Left lung (tissue), 10 donors: Measurements from ENCODE around the gene CRYL1. TPM values are rescaled to one million over a fixed set of nuclear protein-coding genes. Genes with fewer than 3 reads are reported as not detected.

Experiments used
- ATAC-seq: fragments of 200-7000 bp; cut with Tn5 transposase; one replicate; pipeline ENCODE4 v1.9.1; 2020; ENCODE audit warnings: moderate library complexity
- DNase-seq, 4 donors: peaks; one replicate each; pipeline ENCODE4 v3.0.0-alpha.2; 2013 to 2020
- H3K27ac ChIP-seq, 2 donors: fragments of 200-600 bp; sonication (generic) in 1 of 2; one replicate each; pipeline versions ENCODE4 v1.5.0 to v1.8.0; 2020 to 2021
- H3K27me3 ChIP-seq, 2 donors: fragments of 200-600 bp; sonication (generic) in 1 of 2; one replicate each; pipeline versions ENCODE4 v1.5.0 to v1.8.0; 2020 to 2021
- H3K36me3 ChIP-seq, 2 donors: fragments of 200-600 bp; sonication (generic) in 1 of 2; one replicate each; pipeline versions ENCODE4 v1.5.0 to v1.8.0; 2020 to 2021
- H3K4me1 ChIP-seq, 2 donors: fragments of 200-600 bp; one replicate each; pipeline ENCODE4 v1.8.0; 2021
- H3K4me3 ChIP-seq, 2 donors: fragments of 200-600 bp; sonication (generic) in 1 of 2; one replicate each; pipeline versions ENCODE4 v1.5.0 to v1.8.0; 2020 to 2021; ENCODE audit warnings: mild to moderate bottlenecking in 1 of 2
- H3K9me3 ChIP-seq, 2 donors: fragments of 200-600 bp; sonication (generic) in 1 of 2; one replicate each; pipeline versions ENCODE4 v1.5.0 to v1.8.0; 2020 to 2021
- intact Hi-C, 2 donors: fragments of 100-400 bp; cut with DNase I; formaldehyde crosslinking; loops; one replicate each; pipeline versions ENCODE4 v1.11.2 to v1.14.2; 2022
- microRNA-seq, 2 donors: library from miRNA; unstranded; fragments of <30 nt; microRNA quantifications; one replicate each; pipeline ENCODE4, GENCODE V29; 2019
- polyA plus RNA-seq, 6 donors: library from polyadenylated mRNA; unstranded; fragments of 120-200 nt; gene quantifications; one replicate each; pipeline ENCODE4 v1.2.1, GENCODE V29; 2013; ENCODE audit not compliant: insufficient read length in 6 of 6
- total RNA-seq, 2 donors: library from RNA; stranded (reverse); fragmentation: NEBNext Ultra II Directional; extraction: Animal tissue kit (Norgen Biotek cat#: 25700); gene quantifications; one replicate each; pipeline ENCODE4 v1.2.1, GENCODE V29; 2021
- TF ChIP-seq, protein P1 (sequence below), 2 donors: fragments of 200-600 bp; sonication (generic) in 1 of 2; IDR thresholded peaks; one replicate each; pipeline versions ENCODE4 v1.5.0 to v1.8.0; 2021; ENCODE audit warnings: antibody characterized with exemption in 2 of 2
- donor health status: DM: no; HTN: yes; CAD: no.
- donor health status: DM: no; HTN: no; CAD: no.

CRYL1 gene
- total and polyA plus RNA-seq, 8 donors = 15.5 to 31.8 (median 24.6) TPM

DNA sequence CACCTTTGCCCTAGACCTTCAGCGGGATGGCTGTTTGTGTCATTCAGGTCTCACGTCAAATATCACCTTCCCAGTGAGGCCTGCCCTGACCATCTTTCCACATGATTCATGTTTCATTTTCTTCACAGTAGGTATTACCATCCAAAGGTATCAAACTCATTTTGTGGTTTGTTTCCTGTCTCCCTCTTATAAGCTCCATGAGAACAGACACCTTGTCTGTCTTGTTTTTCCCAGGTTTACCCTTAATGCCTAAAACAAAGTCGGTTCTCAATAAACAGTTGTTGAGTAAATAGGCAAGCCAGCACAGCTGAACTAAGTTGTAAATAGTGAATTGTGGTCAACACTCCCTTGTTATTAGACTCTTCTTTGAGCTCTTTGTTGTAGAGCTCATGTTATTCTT is 170.9 kb downstream of the CRYL1 start:
- DNase-seq (no peak), ATAC-seq (no peak)

DNA sequence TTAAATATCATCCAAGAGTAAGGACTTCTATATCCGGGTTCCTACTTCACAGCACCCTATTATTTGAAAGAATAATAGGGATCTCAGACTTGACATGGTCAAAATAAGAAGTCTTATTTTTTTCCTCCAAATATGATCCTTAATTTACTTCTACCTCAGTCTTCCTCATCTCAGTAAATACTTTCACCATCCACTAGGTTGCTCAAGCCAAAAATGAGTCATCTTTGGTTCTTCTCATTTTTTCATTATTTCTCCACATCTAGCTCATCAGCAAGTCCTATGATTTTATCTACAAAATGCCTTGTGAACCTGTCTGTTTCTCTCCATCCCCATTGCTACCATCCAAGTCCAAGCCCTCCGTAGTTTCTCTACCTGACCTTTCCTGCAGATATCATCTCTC is 171.7 kb downstream of the CRYL1 start:
- Histone ChIP-seq H3K9me3 (no peaks in the 10 kb centered on the region), H3K27me3 (no peaks in the 10 kb centered on the region), H3K4me1 (peaks cover 10 to 33% of the 10 kb centered on the region in 2 donors), H3K27ac (no peak overlapping the region), H3K4me3 (no peak overlapping the region), H3K36me3 (no peaks in the 10 kb centered on the region)
- intact Hi-C loops = no loop called here
- DNase-seq = no peak
- TF ChIP-seq, protein P1, sequence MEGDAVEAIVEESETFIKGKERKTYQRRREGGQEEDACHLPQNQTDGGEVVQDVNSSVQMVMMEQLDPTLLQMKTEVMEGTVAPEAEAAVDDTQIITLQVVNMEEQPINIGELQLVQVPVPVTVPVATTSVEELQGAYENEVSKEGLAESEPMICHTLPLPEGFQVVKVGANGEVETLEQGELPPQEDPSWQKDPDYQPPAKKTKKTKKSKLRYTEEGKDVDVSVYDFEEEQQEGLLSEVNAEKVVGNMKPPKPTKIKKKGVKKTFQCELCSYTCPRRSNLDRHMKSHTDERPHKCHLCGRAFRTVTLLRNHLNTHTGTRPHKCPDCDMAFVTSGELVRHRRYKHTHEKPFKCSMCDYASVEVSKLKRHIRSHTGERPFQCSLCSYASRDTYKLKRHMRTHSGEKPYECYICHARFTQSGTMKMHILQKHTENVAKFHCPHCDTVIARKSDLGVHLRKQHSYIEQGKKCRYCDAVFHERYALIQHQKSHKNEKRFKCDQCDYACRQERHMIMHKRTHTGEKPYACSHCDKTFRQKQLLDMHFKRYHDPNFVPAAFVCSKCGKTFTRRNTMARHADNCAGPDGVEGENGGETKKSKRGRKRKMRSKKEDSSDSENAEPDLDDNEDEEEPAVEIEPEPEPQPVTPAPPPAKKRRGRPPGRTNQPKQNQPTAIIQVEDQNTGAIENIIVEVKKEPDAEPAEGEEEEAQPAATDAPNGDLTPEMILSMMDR (IDR thresholded peaks at IDR 0.05) = no peak
- no peak for ATAC-seq

More for the DNA sequence above, 170.9 kb downstream of the CRYL1 start:
- Histone ChIP-seq H3K36me3 (no peaks in the 10 kb centered on the region), H3K4me1 (peaks cover 10 to 33% of the 10 kb centered on the region in 2 donors), H3K27ac (no peak overlapping the region), H3K27me3 (no peaks in the 10 kb centered on the region), H3K9me3 (no peaks in the 10 kb centered on the region), H3K4me3 (no peak overlapping the region)
- intact Hi-C loops = no loop called here
- TF ChIP-seq, protein P1 (IDR thresholded peaks at IDR 0.05) = no peak

Small RNA genes within 50 kb of the gene (microRNA-seq; reads per million reads assigned to microRNA genes)
- gene MIR4499 = 0 reads per million in 2 donors

Other genes with a start within 250 kb of the CRYL1 start
- gene IFT88, start 41.3 kb upstream of the CRYL1 start, total RNA-seq = 10 to 100 TPM; 13.5 to 17.5 TPM
- gene IFT88, start 41.3 kb upstream of the CRYL1 start, polyA plus RNA-seq = 10 to 100 TPM; 32.5 to 37.9 (median 36.2) TPM
- 1 to 10 TPM; 1.1 to 3.6 TPM for gene IL17D, start 177.8 kb upstream of the CRYL1 start, total RNA-seq
- gene IL17D, start 177.8 kb upstream of the CRYL1 start, polyA plus RNA-seq = 10 to 100 TPM in 1 of 6 donors, 1 to 10 TPM in 5; 8.6 to 12.2 (median 9.2) TPM
- 10 to 100 TPM in 1 of 2 donors, 1 to 10 TPM in 1; 9.6 to 10.9 TPM for gene EEF1AKMT1, start 248.1 kb upstream of the CRYL1 start, total RNA-seq
- gene EEF1AKMT1, start 248.1 kb upstream of the CRYL1 start, polyA plus RNA-seq = 10 to 100 TPM; 12.4 to 15.9 (median 14.5) TPM